ENCODE measurements around the gene TENT5A.

TENT5A gene

GRCh38 chr6:81697559-81697958, 54.9 kb downstream of the TENT5A start:
- H3K9ac ChIP-seq (ENCODE audit: low read length): no peak overlapping the region
- H3K27me3 ChIP-seq (ENCODE audit: low read depth, low read length): no peaks in the 10 kb centered on the region
- H3K79me2 ChIP-seq (ENCODE audit: low read length): no peaks in the 10 kb centered on the region
- no peak overlapping the region for H3K27ac ChIP-seq (ENCODE audit: low read length)
- no peaks in the 10 kb centered on the region for H4K20me1 ChIP-seq (ENCODE audit: insufficient read depth, low read length)
- H2AFZ ChIP-seq (ENCODE audit: low read depth, low read length): no peak overlapping the region
- H3K4me1 ChIP-seq (ENCODE audit: low read length): peaks cover 11% of the 10 kb centered on the region
- no peak overlapping the region for H3K4me3 ChIP-seq (ENCODE audit: low read length)
- H3K36me3 ChIP-seq (replicated peaks; ENCODE audit: low read depth, low read length): no peaks in the 10 kb centered on the region
- TF ChIP-seq EZH2phosphoT487 (IDR thresholded peaks at IDR 0.05; ENCODE audit: low read depth) (no peak), CTCF (IDR thresholded peaks at IDR 0.05; ENCODE audit: low read depth, low read length) (no peak)
- no peaks in the 10 kb centered on the region for H3K9me3 ChIP-seq (ENCODE audit: insufficient read depth, low read length)
- H3K4me2 ChIP-seq (ENCODE audit: low read length): no peak overlapping the region

- Histone ChIP-seq H3K4me3 (ENCODE audit: low read length) (no peak overlapping the region), H3K79me2 (ENCODE audit: low read length) (no peaks in the 10 kb centered on the region), H3K36me3 (replicated peaks; ENCODE audit: low read depth, low read length) (no peaks in the 10 kb centered on the region), H2AFZ (ENCODE audit: low read depth, low read length) (no peak overlapping the region), H4K20me1 (ENCODE audit: insufficient read depth, low read length) (no peaks in the 10 kb centered on the region), H3K9me3 (ENCODE audit: insufficient read depth, low read length) (no peaks in the 10 kb centered on the region), H3K27me3 (ENCODE audit: low read depth, low read length) (no peaks in the 10 kb centered on the region), H3K27ac (ENCODE audit: low read length) (no peak overlapping the region), H3K4me2 (ENCODE audit: low read length) (no peak overlapping the region), H3K9ac (ENCODE audit: low read length) (no peak overlapping the region), H3K4me1 (ENCODE audit: low read length) (peaks cover 11% of the 10 kb centered on the region)
- TF ChIP-seq CTCF (IDR thresholded peaks at IDR 0.05; ENCODE audit: low read depth, low read length): no peak
Observed at GRCh38 chr6:81696524-81696923, 56.0 kb downstream of the TENT5A start.

All from OCI-LY3 (cell line).